Kidney epithelial cell (primary cell): Measurements from ENCODE around the gene SLC9A5. TPM values are rescaled to one million over a fixed set of nuclear protein-coding genes. Genes with fewer than 3 reads are reported as not detected.
A peak's percentile ranks its signal among the peaks of the same experiment; 100 is the strongest.

ENCODE experiments used
- DNase-seq: peaks from one replicate; pipeline ENCODE4 v3.0.0-alpha.2; 2010; ENCODE audit warnings: low read depth
- H3K27me3 ChIP-seq: 2 replicates; pipeline ENCODE4 v1.6.0; 2011; ENCODE audit warnings: low read length; ENCODE audit not compliant: control insufficient read depth, insufficient read depth
- H3K36me3 ChIP-seq: 2 replicates; pipeline ENCODE4 v1.5.1; 2011; ENCODE audit warnings: low read length; ENCODE audit not compliant: control insufficient read depth, insufficient read depth
- H3K4me3 ChIP-seq: 2 replicates; pipeline ENCODE4 v1.5.1; 2011; ENCODE audit warnings: low read depth, mild to moderate bottlenecking, control low read depth, low read length
- CTCF ChIP-seq: IDR thresholded peaks from 2 replicates; pipeline ENCODE4 v1.5.1; 2011; ENCODE audit warnings: mild to moderate bottlenecking, moderate library complexity, low read length, control low read depth, inconsistent platforms; ENCODE audit not compliant: insufficient read depth, poor library complexity, severe bottlenecking
- total RNA-seq: library from RNA; depleted of rRNA; stranded (reverse); fragments of >200 nt; gene quantifications from 2 replicates; pipeline ENCODE4 v1.2.3, GENCODE V29; 2015

Gene SLC9A5
- total RNA-seq, 1 donor from 2014 or later = not detected

- Histone ChIP-seq H3K27me3 (peaks cover 13% of the 10 kb centered on the region), H3K4me3 (no peak overlapping the region), H3K36me3 (no peaks in the 10 kb centered on the region)
- DNase-seq = no peak
- no peak for TF ChIP-seq CTCF
Measured at GRCh38 chr16:67245186-67245585, 3.6 kb upstream of the SLC9A5 start.

DNA sequence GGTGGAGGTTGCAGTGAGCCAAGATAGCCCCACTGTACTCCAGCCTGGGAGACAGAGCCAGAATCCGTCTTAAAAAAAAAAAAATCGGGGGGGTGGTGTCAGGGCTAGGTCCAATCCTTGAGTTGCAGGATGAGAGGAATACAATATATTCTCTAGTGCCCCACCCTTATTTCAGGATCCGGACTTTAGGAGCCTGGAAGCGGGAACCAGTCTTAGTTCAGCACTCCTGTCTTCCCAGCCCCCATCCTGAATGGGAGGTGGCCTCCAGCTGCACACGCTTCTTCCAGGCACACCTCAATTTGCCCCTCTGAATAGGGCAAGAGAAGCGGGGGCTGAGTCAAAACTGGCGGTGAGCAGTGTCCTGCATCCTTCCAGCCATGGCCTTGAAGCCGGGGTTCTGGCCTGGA lies 3.1 kb upstream of the SLC9A5 start:
- peaks cover 14% of the 10 kb centered on the region for H3K27me3 ChIP-seq
- peak overlapping the region; percentile 81 for H3K4me3 ChIP-seq
- TF ChIP-seq CTCF = no peak
- no peak for DNase-seq
- no peaks in the 10 kb centered on the region for H3K36me3 ChIP-seq

GRCh38 chr16:67246081-67246755 lies 2.6 kb upstream of the SLC9A5 start:
- Histone ChIP-seq H3K27me3 (peaks cover 14% of the 10 kb centered on the region), H3K36me3 (no peaks in the 10 kb centered on the region), H3K4me3 (peak overlapping the region; percentile 81)
- peak; percentile 54 for TF ChIP-seq CTCF
- DNase-seq = no peak

GRCh38 chr16:67246756-67247191 lies 2.0 kb upstream of the SLC9A5 start:
- no peak for DNase-seq

DNA sequence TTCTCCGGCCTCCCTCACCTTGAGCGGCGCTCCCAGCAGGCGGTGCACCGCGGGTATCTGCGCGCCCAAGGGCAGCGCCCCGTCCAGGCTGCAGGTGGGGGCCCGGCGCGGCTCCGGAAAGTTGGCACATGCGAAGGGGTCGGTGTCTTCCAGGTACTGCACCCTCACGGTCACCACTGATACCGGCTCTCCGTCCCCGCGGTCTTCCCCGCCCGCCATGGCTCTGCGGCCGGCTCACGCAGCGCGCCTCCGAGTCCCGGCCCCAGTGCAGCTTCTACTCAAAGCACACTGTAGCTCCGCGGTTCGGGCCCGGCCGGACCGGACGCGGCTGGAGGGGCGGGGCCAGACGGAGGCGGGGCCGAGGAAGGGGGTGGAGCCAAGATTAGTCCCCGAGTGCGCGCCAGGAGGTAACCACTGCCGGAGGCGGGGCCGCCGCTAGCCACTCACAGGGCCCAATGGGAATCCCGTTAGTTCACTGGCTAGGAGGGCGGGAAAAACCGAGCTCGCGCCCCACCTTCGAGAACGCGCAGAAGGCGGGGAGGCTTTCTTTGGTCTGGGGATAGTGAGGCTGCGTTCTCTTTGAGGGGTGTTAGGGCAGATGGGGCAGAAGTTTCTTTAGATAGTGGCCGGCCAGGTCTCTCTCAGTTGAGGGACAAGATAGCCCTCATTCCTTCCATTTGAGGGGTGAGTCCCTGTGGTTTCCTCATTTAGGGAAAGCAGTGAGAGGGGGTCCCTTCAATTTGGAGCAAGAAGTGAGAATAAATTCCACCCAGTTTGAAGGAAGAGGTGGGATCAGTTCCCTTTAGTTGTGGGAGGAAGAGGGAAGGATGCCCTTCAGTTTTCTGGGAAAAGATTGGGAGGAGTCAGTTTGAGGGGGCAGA lies 1.3 kb upstream of the SLC9A5 start, which contains the start of gene FHOD1:
FHOD1 (minus strand) TSS at position 290 of the 881 bp plus-strand sequence; CDS start at position 219, 71 bp downstream.
- no peak for TF ChIP-seq CTCF
- H3K36me3 ChIP-seq = no peaks in the 10 kb centered on the region
- H3K27me3 ChIP-seq = peaks cover 14% of the 10 kb centered on the region
- DNase-seq = no peak
- peak within 1 kb of the TSS; percentile 81 for H3K4me3 ChIP-seq

More at GRCh38 chr16:67246756-67247191, 2.0 kb upstream of the SLC9A5 start:
- Histone ChIP-seq H3K36me3 (no peaks in the 10 kb centered on the region), H3K27me3 (peaks cover 14% of the 10 kb centered on the region), H3K4me3 (peak overlapping the region; percentile 81)
- peak; percentile 8 for TF ChIP-seq CTCF
